HepG2 (cell line): ENCODE measurements around the gene GRPEL2. TPM values are rescaled to one million over a fixed set of nuclear protein-coding genes. Genes with fewer than 3 reads are reported as not detected.

Experiments used
- ATM ChIP-seq: fragments of 450-650 bp; IDR thresholded peaks from 2 replicates; pipeline ENCODE4 v1.7.1; 2017; ENCODE audit warnings: mild to moderate bottlenecking, borderline replicate concordance
- FLYWCH1 ChIP-seq: sonication (generic); formaldehyde crosslinking; IDR thresholded peaks from 2 replicates; pipeline ENCODE4 v1.8.1; 2023; ENCODE audit warnings: mild to moderate bottlenecking, missing genetic modification reagents
- HNRNPH1 ChIP-seq: fragments of 200-400 bp; formaldehyde crosslinking; optimal IDR thresholded peaks from 2 replicates; pipeline ENCODE3; 2017; ENCODE audit warnings: mild to moderate bottlenecking, low read depth, low read length
- IRF2 ChIP-seq: IDR thresholded peaks from 2 replicates; pipeline ENCODE4 v1.6.1; 2018; ENCODE audit warnings: missing genetic modification reagents, missing compliant biosample characterization
- KAT7 ChIP-seq: IDR thresholded peaks from 2 replicates; pipeline ENCODE4 v1.6.1; 2018; ENCODE audit warnings: borderline replicate concordance, missing compliant biosample characterization
- KDM3A ChIP-seq: IDR thresholded peaks from 2 replicates; pipeline ENCODE4 v1.6.1; 2018; ENCODE audit warnings: low read depth, missing compliant biosample characterization
- MED13 ChIP-seq: sonication (generic); formaldehyde crosslinking; IDR thresholded peaks from 2 replicates; pipeline ENCODE4 v1.5.0; 2020; ENCODE audit warnings: missing genetic modification reagents
- MLLT10 ChIP-seq: sonication (generic); formaldehyde crosslinking; IDR thresholded peaks from 2 replicates; pipeline ENCODE4 v1.4.0; 2020; ENCODE audit warnings: missing genetic modification reagents
- NFYB ChIP-seq: sonication (generic); formaldehyde crosslinking; IDR thresholded peaks from 2 replicates; pipeline ENCODE4 v1.4.0; 2020; ENCODE audit warnings: missing genetic modification reagents
- POGK ChIP-seq: sonication (generic); formaldehyde crosslinking; conservative IDR thresholded peaks from 2 replicates; pipeline ENCODE4 v1.8.0; 2022; ENCODE audit warnings: mild to moderate bottlenecking, moderate library complexity, missing genetic modification reagents
- REPIN1 ChIP-seq: sonication (generic); formaldehyde crosslinking; IDR thresholded peaks from 2 replicates; pipeline ENCODE4 v1.8.0; 2022; ENCODE audit warnings: missing genetic modification reagents, low read depth, mild to moderate bottlenecking, borderline replicate concordance
- RFX1 ChIP-seq: fragments of 450-650 bp; IDR thresholded peaks from 2 replicates; pipeline ENCODE4 v1.6.1; 2017
- ZBTB43 ChIP-seq: sonication (generic); formaldehyde crosslinking; conservative IDR thresholded peaks from 2 replicates; pipeline ENCODE4 v1.4.0; 2020; ENCODE audit warnings: missing genetic modification reagents
- ZNF138 ChIP-seq: sonication (generic); formaldehyde crosslinking; IDR thresholded peaks from 2 replicates; pipeline ENCODE4 v1.5.0; 2020; ENCODE audit warnings: mild to moderate bottlenecking, low read depth, missing genetic modification reagents
- ZNF230 ChIP-seq: sonication (generic); formaldehyde crosslinking; IDR thresholded peaks from 2 replicates; pipeline ENCODE4 v1.4.0; 2020; ENCODE audit warnings: mild to moderate bottlenecking, missing genetic modification reagents
- ZNF274 ChIP-seq: sonication (generic); formaldehyde crosslinking; IDR thresholded peaks from 2 replicates; pipeline ENCODE4 v1.5.1; 2020; ENCODE audit warnings: mild to moderate bottlenecking, missing genetic modification reagents
- ZNF282 ChIP-seq: fragments of 450-650 bp; IDR thresholded peaks from 2 replicates; pipeline ENCODE4 v1.6.1; 2018; ENCODE audit not compliant: partially characterized antibody
- ZNF33A ChIP-seq: sonication (generic); formaldehyde crosslinking; IDR thresholded peaks from 2 replicates; pipeline ENCODE4 v1.5.1; 2020; ENCODE audit warnings: missing genetic modification reagents, mild to moderate bottlenecking, moderate library complexity, borderline replicate concordance
- ZNF367 ChIP-seq: sonication (generic); formaldehyde crosslinking; IDR thresholded peaks from 2 replicates; pipeline ENCODE4 v1.4.0; 2020; ENCODE audit warnings: missing genetic modification reagents, borderline replicate concordance
- ZSCAN31 ChIP-seq: sonication (generic); formaldehyde crosslinking; IDR thresholded peaks from 2 replicates; pipeline ENCODE4 v1.5.0; 2020; ENCODE audit warnings: low read depth, mild to moderate bottlenecking, missing genetic modification reagents
- polyA plus RNA-seq, 8 experiments: library from polyadenylated mRNA; depleted of rRNA in 3 of 8; stranded (reverse) in 7 of 8; unstranded in 1 of 8; fragments of >200 nt; fragmentation: Illumina TruSeq in 4 of 8; extraction: Trizol in 4 of 8; gene quantifications; 2 replicates each; pipeline versions ENCODE4 v1.2.1 to v1.2.3, GENCODE V29; 2011 to 2016; ENCODE audit warnings: low read depth in 4 of 8, missing spikeins in 1 of 8, mixed read lengths in 1 of 8; ENCODE audit not compliant: insufficient read depth in 1 of 8
- total RNA-seq, 5 experiments: library from RNA; depleted of rRNA; stranded (reverse); fragments of >200 nt; fragmentation: Illumina TruSeq; extraction: Trizol; gene quantifications; 2 replicates each; pipeline ENCODE4 v1.2.3, GENCODE V29; 2016; ENCODE audit warnings: low read depth in 1 of 5
- TF ChIP-seq, protein P1 (sequence below): fragments of 450-650 bp; IDR thresholded peaks from 2 replicates; pipeline ENCODE4 v1.6.1; 2017
- TF ChIP-seq, protein P2 (sequence below): IDR thresholded peaks from 2 replicates; pipeline ENCODE4 v1.6.1; 2016; ENCODE audit warnings: missing biosample characterization, missing genetic modification reagents, low read depth

The GRPEL2 gene
- total and polyA plus RNA-seq, 2 of the 13 experiments (the other 11 are each of a cell fraction or from before 2014, with no cell fraction given) = 13.1 to 16.6 TPM

- TF ChIP-seq MED13 (CRISPR knock-in tag) = peak; percentile 74; the same call in 1 of the 2 replicates
- TF ChIP-seq ZNF282 = no peak
- TF ChIP-seq POGK (CRISPR knock-in tag) = peak; percentile 95
- no peak for TF ChIP-seq MLLT10 (CRISPR knock-in tag)
- TF ChIP-seq ZNF33A (CRISPR knock-in tag) = 0 out of 2 replicates have a peak, but pooled peaks have one; percentile 23
- TF ChIP-seq ZNF230 (CRISPR knock-in tag) = peak; percentile 63; the same call in 1 of the 2 replicates
- peak; percentile 55 for TF ChIP-seq ZSCAN31
- TF ChIP-seq RFX1 = no peak
- no peak for TF ChIP-seq ZNF138 (CRISPR knock-in tag)
- TF ChIP-seq ZBTB43 = 0 out of 2 replicates have a peak, but pooled peaks have one; percentile 14
- TF ChIP-seq HNRNPH1 = no peak
- peak; percentile 93 for TF ChIP-seq REPIN1 (CRISPR knock-in tag)
- 0 out of 2 replicates have a peak, but pooled peaks have one; percentile 10 for TF ChIP-seq NFYB (CRISPR knock-in tag)
- TF ChIP-seq, protein P1, sequence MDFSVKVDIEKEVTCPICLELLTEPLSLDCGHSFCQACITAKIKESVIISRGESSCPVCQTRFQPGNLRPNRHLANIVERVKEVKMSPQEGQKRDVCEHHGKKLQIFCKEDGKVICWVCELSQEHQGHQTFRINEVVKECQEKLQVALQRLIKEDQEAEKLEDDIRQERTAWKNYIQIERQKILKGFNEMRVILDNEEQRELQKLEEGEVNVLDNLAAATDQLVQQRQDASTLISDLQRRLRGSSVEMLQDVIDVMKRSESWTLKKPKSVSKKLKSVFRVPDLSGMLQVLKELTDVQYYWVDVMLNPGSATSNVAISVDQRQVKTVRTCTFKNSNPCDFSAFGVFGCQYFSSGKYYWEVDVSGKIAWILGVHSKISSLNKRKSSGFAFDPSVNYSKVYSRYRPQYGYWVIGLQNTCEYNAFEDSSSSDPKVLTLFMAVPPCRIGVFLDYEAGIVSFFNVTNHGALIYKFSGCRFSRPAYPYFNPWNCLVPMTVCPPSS = no peak
- TF ChIP-seq IRF2 (CRISPR knock-in tag) = peak; percentile 76
- no peak for TF ChIP-seq FLYWCH1 (CRISPR knock-in tag)
- TF ChIP-seq KDM3A (CRISPR knock-in tag) = peak; percentile 91
- TF ChIP-seq, protein P2, sequence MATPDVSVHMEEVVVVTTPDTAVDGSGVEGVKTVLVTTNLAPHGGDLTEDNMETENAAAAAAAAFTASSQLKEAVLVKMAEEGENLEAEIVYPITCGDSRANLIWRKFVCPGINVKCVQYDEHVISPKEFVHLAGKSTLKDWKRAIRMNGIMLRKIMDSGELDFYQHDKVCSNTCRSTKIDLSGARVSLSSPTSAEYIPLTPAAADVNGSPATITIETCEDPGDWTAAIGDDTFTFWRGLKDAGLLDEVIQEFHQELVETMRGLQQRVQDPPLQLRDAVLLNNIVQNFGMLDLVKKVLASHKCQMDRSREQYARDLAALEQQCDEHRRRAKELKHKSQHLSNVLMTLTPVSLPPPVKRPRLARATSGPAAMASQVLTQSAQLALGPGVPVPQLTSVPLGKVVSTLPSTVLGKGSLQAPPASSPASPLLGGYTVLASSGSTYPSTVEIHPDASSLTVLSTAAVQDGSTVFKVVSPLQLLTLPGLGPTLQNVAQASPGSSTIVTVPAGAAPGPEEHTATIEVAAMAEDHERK (CRISPR knock-in tag) = 0 out of 2 replicates have a peak, but pooled peaks have one; percentile 14
- peak; percentile 45; the same call in 1 of the 2 replicates for TF ChIP-seq ZNF274 (CRISPR knock-in tag)
- no peak for TF ChIP-seq ATM
- TF ChIP-seq ZNF367 (CRISPR knock-in tag) = no peak
- TF ChIP-seq KAT7 (CRISPR knock-in tag) = no peak; the same call in 1 of the 2 replicates
Observed at GRCh38 chr5:149345147-149345891, at the start of gene GRPEL2 (continued).
